K562 (cell line): ENCODE measurements around the gene PIK3AP1. TPM values are rescaled to one million over a fixed set of nuclear protein-coding genes. Genes with fewer than 3 reads are reported as not detected.

Experiments
- KDM2B ChIP-seq: fragments of 250-450 bp; sonication (Bioruptor Pico); IDR thresholded peaks from 2 replicates; pipeline ENCODE4 v1.8.0; 2021; ENCODE audit warnings: mild to moderate bottlenecking, moderate library complexity
- SMARCB1 ChIP-seq: IDR thresholded peaks from 2 replicates; pipeline ENCODE4 v1.6.1; 2011; ENCODE audit warnings: improper control_type of control experiment, low read depth; ENCODE audit not compliant: insufficient read length
- TAF15 ChIP-seq: fragments of 200-400 bp; formaldehyde crosslinking; IDR thresholded peaks from 2 replicates; pipeline ENCODE4 v1.6.1; 2017; ENCODE audit warnings: mild to moderate bottlenecking, low read depth, low read length, moderate library complexity
- ZNF280A ChIP-seq: fragments of 450-650 bp; IDR thresholded peaks from 2 replicates; pipeline ENCODE4 v1.6.1; 2018; ENCODE audit warnings: mild to moderate bottlenecking, low read depth; ENCODE audit not compliant: partially characterized antibody
- ZNF398 ChIP-seq: fragments of 250-450 bp; sonication (Bioruptor Pico); IDR thresholded peaks from 2 replicates; pipeline ENCODE4 v1.8.0; 2021; ENCODE audit warnings: moderate library complexity, mild to moderate bottlenecking, inconsistent platforms
- polyA plus RNA-seq, 8 experiments: library from polyadenylated mRNA; depleted of rRNA in 4 of 8; stranded (reverse) in 5 of 8; unstranded in 3 of 8; fragments of >200 nt; fragmentation: Nextera tagmentation in 2 of 8; fragmentation: Illumina TruSeq in 1 of 8; extraction: Ambion mirVana in 2 of 8; extraction: Trizol in 1 of 8; gene quantifications; 2 replicates each; pipeline versions ENCODE4 v1.2.1 to v1.2.3, GENCODE V29; 2011 to 2014; ENCODE audit warnings: inconsistent platforms in 1 of 8, missing spikeins in 1 of 8
- total RNA-seq, 7 experiments: library from RNA; depleted of rRNA in 6 of 7; stranded (reverse); fragments of >200 nt in 6 of 7; fragmentation: Illumina TruSeq in 2 of 7; extraction: Trizol in 2 of 7; gene quantifications; 2 replicates each; pipeline versions ENCODE4 v1.2.1 to v1.2.3, GENCODE V29; 2011 to 2021; ENCODE audit warnings: low replicate concordance in 1 of 7

Gene PIK3AP1
- total and polyA plus RNA-seq, 9 of the 15 experiments (the other 6 are each of a cell fraction or from before 2014, with no cell fraction given) = 0.20 to 2.4 (median 1.4) TPM

- TF ChIP-seq KDM2B (no peak), ZNF398 (no peak), TAF15 (no peak), ZNF280A (no peak), SMARCB1 (no peak)
Observed at GRCh38 chr10:96588616-96589419, 131.5 kb downstream of the PIK3AP1 start (continued).
